ENCODE data around the gene CR1L.
"Not testable (repeated sequence)": the region's sequence is repeated elsewhere in the genome, so short reads cannot be mapped to it uniquely, and the experiment has no call there.

CR1L gene

DNA sequence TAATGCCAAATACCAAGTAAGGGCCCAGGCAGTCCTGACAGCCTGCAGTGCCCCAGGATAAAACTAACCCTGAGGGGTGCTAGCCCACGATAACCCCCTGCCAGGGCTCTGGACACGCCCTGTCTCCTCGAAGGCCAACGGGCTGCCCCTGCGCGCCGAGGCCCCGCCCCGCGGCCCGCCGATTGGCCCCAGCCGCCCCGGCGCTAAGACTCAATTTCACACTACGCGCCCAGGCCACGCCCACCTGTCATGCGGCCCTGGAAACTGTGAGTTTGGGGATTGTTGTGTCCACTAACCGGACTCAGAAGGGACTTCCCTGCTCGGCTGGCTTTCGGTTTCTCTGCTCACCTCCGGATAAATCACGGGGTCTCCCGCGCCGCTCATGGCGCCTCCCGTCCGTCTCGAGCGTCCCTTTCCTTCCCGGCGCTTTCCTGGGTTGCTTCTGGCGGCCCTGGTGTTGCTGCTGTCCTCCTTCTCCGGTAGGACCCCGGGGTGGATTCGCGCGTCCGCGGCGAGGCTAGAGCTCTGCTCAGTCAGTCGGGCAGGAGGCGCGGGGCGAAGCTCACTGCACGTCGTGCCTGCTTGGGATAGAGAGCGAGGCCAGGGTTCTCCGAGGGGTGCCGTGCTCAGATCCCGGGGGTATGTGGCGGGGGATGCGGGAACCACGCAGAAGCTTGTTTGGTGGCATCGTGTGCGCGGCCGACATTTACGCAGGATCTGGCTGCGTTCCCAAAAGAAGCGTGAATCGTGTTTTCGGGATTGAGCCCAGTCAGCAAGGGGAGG is at the start of gene CR1L:
Gene CR1L (plus strand): TSS at position 282 of the 783 bp plus-strand sequence. CDS start 101 bp downstream, at position 383.
- DNase-seq: peak; percentile 43 to 78 (median 64)

DNA sequence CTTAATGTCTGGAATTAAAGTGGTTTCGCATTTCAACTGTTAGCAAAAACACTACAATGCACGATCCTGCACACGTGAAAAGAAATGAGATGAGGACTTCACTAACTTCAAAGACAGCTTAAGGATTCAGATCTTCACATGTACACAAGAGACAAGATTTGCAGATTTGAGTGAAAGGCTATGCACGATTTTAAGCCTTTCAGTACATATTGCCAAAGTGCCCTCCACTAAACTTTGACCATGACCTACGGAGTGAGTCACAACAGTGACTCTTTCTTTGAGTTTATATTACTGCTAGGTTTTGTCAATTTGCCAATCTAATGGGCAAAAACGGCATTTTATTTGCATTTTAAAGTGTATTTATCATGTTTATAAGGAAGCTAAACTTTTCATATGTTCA is 41.2 kb upstream of the CR1L start:
- DNase-seq: no peak

DNA sequence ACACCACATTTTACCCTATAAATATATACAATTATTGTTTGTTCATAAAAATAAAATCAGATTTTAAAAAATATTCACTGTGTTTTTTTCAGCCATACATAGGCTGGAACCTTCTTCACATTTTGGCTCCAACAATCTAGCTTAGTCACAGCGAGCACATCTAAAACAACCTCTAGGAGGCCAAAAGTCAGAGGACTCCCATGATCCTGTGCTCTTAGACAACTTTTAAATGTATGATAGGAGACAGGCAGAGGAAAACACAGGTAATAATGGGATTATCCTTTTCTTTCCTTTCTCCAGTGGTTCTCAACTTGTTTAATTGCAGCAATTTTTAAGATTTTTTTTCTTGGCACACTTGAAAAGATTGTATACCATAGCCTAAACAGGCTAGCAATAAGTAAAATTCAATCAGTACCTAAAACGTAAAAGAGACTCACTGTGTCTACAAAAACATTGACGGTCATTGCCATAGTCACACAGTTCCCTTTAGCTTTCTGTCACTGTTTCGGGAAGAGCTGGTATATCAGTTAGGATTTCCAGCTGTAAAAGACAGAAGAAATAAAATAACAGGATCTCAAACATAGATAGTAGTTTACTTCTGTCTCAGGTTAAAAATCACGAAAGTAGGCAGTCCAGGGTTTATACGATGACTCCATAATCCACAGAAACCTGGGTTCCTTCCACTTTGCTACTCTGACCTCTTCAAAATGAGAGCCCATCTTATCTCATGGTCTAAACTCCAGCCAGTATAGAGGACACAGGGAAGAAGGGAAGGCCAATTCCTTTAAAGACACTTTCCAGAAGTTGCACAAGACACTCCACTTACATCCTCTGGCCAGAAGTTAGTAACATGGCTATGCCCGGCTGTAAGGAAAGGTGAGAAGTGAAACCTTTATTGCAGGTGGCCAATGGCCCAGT is 39.2 kb upstream of the CR1L start:
- DNase-seq: no peak

DNA sequence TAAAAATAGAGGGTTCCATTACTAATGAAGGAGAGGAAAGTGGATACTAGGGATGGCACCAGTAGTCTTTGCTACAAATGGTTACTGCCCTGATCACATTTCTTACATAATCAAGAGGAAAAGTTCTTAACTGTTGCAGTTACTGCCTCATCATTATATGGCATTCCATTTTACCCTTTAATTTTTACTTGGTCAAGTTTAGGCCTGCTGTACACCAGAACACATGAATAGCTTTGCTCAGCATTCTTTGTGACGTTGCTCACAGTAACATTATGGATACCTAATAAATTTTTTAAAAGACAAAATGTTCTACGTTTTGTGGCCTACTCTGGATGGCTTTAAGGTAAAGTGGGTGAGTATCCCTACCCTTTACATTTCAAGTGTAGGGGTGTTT is 38.6 kb upstream of the CR1L start:
- DNase-seq: no peak

DNA sequence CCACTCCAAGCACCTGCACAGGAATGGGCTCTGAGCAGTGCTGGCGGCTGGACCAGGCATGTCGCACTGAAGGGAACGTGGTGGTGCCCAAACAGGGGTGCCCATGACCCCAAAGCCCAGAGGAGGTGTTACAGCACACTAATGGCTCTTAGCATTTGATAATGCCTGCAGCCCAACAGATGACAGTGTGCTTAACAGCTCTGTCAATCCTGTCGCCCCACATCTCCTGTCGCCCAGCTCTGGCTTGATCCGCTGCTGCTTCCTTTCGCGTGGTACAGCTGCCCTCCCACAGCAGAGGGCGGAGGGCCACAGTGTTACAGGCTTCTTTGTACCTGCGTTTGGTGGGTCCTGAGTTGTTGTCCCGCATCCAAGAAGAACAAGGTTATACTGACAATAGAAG is 32.2 kb upstream of the CR1L start:
- no peak for DNase-seq

DNA sequence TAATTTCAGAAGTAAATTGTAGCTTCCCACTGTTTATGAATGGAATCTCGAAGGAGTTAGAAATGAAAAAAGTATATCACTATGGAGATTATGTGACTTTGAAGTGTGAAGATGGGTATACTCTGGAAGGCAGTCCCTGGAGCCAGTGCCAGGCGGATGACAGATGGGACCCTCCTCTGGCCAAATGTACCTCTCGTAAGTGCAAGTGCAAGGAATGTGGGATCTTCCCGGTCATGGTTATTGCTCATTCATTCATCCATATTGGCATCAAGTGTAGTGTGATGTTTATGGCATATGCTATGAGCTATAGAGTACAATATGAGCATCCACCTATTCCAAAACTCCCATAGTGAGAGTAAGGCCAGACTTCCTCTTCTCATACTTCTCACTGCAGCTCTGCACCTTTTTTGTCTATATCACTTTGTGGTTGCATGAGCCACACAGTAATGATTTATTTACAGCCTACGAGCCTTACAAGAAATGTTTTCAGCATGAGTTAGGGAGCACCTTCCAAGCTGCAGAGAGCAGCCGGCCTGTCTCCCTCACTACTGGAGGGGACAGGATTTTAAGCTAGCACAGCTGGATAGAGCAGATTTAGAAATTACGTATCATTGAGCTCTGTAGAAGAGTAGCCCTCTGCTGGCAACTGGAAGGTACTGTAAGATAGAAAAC is 24.9 kb upstream of the CR1L start:
- peak in 2 of 6 experiments; percentile 22 to 28 for DNase-seq

DNA sequence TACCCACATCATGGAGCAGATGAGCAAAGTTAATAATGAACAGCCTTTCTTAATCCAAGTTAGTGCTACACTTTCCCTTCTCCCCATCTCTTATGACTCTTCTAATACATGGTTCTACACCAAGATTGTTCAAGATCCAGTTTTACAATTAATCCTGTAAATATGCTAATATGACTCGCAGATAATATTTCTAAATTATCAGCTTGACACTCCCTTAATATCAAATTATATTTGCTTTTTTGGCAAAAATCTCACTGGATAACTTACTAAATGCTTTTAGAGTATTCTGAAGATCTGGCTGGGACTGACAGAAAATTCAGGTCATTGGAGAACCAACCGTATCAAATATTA is 24.4 kb upstream of the CR1L start:
- DNase-seq: no peak

DNA sequence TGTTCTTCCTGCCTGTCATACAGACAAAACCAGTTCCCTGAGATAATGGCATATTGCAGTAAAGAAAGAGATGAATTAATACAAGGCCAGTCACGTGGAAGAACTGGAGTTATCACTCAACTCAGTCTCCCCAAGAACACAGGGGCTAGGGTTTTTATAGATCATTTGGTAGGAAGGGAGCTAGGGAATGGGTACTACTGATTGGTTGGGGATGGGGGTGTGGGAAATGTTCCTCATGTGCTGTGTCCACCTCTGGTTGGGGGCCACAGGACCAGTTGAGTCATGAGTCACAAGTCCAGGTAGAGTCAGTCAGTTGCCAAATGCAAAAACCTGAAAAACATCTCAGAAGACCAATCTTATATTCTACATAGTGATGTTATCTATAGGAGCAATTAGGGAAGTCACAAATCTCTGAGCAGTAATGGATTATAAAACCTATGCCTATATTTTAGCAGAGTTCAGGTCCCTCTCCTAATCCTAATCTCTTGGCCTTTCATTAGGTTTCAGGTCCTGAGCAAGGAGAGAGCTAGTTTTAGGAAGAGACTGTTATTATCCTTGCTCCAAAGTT is 19.3 kb upstream of the CR1L start:
- not testable (repeated sequence) for DNase-seq

DNA sequence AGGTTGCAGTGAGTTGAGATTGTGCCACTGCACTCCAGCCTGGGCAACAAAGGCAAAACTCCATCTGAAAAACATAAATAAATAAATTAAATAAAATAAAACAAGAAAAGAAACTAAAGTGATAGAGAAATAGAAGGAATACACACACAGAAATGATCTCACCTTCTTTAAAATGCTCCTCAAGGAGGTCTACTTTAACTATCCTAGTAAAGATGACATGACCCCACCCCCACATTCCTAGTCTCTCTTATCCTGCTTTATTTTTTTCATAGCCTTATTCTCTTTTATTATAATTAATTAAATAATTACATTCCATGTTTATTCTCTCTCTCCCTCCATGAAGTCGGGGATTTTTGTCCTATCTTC is 18.0 kb upstream of the CR1L start:
- DNase-seq: no peak

DNA sequence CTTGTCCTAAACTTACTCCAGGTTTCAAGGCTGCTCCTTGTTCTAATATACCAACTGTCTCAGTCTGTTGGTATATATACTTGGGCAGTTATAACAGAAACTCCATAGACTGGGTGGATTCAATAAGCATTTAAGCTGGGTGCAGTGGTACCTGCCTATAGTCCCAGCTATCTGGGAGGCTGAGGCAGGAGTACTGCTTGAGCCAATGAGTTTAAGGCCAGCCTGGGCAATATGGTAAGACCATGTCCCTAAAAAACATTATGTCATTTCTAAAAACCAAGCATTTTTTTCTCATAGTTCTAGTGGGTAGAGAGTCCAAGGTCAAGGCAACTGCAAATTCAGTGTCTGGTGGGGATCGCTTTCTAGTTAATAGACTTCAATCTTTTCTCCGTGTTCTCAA is 17.4 kb upstream of the CR1L start:
- DNase-seq: no peak

DNA sequence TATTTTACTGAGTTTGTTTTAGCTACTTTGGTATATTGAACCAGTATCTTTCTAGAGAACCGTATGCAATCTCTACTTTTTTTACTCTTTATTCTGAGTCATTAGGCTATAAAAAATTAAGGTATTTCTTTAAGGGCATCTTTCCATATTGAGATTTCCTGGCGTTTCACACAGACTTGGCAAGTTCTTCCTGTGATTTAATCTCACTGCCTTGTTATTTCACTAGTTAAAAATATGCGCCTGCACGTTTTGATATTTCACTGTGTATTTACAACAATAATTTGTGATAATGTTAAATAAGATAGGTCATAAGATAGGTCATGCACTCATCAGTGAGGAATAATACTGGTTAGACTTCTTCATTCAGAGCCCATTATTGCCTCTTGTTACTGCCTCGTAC is 16.2 kb upstream of the CR1L start:
- DNase-seq: no peak

DNA sequence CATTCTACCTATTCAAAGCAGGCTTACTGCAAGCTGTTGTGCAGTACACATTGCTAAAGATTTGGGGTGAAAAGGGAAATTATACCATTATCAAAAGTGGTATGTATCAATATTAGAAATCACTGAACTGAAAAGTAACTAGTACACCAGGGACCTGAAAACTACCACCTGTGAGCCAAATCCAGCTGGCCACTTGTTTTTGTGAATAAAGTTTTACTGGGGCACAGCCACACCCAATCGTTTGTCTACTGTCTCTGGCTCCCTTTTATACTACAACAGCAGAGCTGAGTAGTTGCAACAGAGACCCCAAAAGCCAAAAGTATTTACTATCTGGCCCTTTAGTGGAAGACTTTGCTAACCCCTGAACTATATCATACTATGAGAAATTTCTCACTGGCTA is 13.8 kb upstream of the CR1L start:
- no peak for DNase-seq

DNA sequence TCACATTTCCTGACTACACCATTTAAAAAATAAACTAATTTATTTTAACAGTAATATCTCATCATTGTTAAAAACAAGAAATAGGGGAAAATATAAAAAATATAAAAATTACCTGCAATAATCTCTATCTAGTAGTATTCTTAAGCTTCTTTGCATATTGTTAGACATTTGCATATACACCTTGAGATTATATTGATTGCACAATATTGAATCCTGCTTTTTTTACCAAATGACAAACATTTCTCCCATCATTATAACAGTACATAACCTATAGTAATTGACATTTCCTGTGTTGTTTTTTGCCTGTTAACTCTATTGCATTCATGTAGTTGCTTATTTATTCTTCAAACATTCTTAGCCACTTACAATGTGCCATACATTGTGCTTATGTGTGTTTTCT is 11.7 kb upstream of the CR1L start:
- no peak for DNase-seq

DNA sequence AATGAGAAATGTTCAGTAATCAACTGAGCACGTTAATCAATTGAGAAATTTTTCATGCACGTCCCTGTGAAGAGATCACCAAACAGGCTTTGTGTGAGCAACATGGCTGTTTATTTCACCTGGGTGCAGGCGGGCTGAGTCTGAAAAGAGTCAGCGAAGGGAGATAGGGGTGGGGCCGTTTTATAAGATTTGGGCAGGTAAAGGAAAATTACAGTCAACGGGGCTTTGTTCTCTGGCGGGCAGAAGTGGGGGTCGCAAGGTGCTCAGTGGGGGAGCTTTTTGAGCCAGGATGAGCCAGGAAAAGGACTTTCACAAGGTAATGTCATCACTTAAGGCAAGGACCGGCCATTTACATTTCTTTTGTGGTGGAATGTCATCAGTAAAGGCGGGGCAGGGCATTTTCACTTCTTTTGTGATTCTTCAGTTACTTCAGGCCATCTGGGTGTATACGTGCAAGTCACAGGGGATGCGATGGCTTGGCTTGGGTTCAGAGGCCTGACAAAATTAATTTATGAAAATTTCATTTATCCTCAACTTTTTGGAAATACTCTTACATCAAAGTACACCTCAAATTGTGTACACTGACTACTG is 11.1 kb upstream of the CR1L start:
- not testable (repeated sequence) for DNase-seq

DNA sequence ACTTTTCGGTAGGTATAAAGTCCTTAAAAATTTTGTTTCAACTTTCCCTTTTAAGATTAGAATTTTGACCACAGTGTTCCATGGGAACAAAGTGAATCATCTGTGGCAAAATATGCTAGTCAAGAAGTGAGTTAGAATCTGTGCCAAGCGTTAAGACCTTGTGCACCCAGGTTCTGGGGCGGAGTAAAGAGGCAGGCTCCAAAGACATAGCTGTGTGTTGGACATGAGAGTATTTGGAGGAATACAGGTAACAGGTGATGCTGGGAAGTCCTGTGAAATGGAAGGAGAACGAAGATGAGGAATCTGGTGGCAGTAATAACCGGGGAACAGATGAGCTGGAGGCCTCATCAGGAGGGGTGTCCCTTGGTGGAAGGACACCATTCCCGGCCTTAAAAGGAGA is 10.6 kb upstream of the CR1L start:
- DNase-seq: not testable (repeated sequence)

DNA sequence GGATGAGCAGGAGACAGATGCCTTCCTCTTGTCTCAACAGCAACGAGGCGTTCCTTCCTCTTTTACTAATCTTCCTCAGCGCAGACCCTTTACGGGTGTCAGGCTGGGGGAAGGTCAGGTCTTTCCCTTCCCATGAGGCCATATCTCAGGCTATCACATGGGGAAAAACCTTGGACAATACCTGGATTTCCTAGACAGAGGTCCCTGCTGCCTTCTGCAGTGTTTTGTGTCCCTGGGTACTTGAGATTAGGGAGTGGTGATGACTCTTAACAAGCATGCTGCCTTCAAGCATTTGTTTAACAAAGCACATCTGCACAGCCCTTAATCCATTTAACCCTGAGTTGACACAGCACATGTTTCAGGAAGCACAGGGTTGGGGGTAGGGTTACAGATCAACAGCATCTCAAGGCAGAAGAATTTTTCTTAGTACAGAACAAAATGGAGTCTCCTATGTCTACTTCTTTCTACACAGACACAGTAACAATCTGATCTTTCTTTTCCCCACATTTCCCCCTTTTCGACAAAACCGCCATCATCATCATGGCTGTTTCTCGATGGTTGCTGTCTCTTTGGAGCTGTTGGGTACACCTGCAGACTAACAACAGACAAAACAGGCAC is 9.3 kb upstream of the CR1L start:
- not testable (repeated sequence) for DNase-seq

DNA sequence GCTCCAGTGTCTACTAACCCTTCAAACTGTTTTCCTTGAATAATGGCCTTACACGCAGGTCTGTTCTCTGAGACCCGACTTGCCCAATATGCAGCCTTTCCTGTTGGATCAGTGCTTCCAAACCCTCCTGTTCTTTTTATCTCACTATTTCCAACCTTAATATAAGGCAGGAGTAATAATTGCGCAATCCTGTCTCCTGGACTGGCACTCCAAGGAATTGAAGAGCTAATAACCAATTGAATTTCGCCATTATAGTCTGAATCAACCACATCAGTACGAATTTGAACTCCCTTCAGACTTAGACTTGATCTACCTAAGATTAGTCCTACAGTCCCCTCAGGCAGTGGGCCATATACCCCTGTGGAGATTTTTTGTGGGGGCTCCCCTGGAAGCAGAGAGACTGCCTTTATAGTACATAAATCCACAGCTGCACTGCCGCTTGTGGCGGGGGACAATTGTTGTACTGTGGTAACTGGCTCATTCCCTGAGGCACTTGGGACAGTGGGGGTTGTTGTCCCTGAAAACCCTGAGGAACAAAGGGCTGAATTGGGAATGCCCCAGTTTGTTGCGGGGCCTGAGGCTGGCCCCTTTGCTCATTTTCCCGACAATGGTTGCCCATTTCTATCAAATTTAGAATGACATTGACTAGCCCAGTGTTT is 6.3 kb upstream of the CR1L start:
- DNase-seq: not testable (repeated sequence)

DNA sequence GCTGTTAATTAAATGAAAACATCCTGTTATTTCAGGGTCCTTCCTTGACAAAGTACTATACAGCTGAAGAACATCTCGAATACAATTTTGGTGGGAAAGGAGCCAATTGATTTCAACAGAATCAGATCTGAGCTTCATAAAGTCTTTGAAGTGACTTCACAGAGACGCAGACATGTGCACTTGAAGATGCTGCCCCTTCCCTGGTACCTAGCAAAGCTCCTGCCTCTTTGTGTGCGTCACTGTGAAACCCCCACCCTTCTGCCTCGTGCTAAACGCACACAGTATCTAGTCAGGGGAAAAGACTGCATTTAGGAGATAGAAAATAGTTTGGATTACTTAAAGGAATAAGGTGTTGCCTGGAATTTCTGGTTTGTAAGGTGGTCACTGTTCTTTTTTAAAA is 5.6 kb upstream of the CR1L start:
- DNase-seq: not testable (repeated sequence)

DNA sequence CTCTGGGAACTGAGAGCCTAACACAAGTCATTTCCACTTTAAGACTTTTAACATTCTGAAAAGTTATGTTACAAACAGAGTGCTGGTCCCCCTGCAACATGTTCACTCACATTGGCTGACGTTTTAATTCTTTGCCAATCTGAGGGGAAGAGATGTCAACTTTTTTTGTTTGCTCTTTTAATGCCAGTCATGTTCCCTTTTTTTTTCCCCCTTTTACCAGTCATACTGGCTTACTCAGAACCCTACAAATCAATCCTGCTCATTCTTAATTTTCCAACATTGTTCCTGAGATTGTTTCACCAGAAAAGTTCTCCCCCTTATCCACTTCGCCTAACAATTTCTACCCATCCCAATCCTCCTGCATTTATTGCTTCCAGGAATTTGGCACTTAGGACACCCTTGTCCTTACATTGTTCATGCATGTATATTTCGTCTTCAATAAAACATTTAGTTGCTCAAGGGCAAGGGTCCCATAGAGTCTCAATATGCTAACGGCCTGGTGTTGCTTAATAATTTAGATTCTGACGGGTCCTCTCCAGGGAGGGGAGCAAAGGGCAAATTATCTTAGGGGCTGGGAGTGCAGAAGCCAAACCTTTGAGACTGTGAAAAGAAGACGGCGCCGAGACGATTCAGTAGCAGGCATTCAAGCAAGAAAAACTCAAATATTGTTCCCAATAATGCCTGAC is 624 bp upstream of the CR1L start:
- DNase-seq: no peak

DNA sequence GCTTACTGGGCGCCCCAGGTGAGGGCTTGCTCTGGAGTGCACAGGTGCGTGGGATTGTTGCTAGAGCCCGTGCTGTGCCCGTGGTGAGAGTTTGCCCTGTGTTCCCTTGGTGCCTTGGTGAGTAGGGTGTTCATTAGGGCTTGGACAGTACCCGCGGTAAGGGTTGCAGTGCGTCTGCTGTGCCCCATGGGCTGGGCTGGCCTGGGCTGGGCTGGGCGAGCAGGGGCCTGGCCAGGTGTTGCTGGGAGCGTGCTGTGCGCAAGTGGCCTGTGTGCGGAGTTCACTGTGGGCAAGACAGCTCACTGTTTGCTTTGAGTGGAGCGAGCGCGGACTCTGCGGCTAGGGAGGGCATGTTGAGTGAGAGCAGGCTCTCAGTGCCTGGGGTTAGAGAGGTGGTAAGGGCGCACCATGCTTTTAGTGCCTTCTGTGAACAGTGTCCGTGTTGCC is 725 bp downstream of the CR1L start:
- no peak for DNase-seq

DNA sequence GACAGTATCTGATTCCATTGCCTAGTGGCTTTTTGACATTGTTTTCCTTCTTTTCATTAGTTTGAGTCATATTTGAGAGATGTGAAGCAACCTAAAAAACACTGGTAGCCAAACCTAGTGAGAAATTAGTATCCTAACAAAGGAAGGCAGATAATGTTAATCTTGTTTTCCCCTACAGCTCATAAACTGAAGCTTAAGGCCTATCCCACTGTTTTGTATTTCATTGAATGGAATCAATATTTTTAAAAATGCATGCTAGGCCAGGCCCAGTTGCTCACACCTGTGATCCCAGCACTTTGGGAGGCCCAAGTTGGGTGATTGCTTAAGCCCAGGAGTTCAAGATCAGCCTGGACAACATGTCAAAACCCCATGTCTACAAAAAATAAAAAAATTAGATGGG is 1.2 kb downstream of the CR1L start:
- DNase-seq: no peak

All from stimulated activated naive CD4-positive, alpha-beta T cell (primary cell).